MCF 10A (cell line): Measurements from ENCODE around the gene PLET1. TPM values are rescaled to one million over a fixed set of nuclear protein-coding genes. Genes with fewer than 3 reads are reported as not detected.

Experiments
- BruUV-seq: library from RNA; stranded (reverse); fragments of 400-500 nt; replicated peaks from 2 replicates; lab custom pipeline; 2021; lab: Mats Ljungman, UMichigan
- CTCF ChIA-PET: fragments of 300-600 bp; sonication (Branson Sonifier 250); formaldehyde crosslinking; extraction: SDS; loops from one replicate; lab custom pipeline; 2021; ENCODE audit warnings: antibody characterized with exemption, inconsistent platforms; lab: Yijun Ruan, JAX
- POLR2A ChIA-PET: fragments of 300-600, 350-650 bp; sonication (Branson Sonifier 250); formaldehyde crosslinking; extraction: SDS; loops from one replicate; lab custom pipeline; 2020; ENCODE audit warnings: antibody characterized with exemption, inconsistent platforms; lab: Yijun Ruan, JAX
- DNase-seq: peaks from one replicate; pipeline ENCODE4 v3.0.0-alpha.2; 2018; ENCODE audit not compliant: unreplicated experiment
- H3K27ac Mint-ChIP-seq: one replicate; pipeline ENCODE4 v1.8.0; 2022; ENCODE audit warnings: mild to moderate bottlenecking, low read depth, mixed read lengths; ENCODE audit not compliant: unreplicated experiment
- H3K27me3 Mint-ChIP-seq: one replicate; pipeline ENCODE4 v1.8.0; 2022; ENCODE audit warnings: mixed read lengths; ENCODE audit not compliant: insufficient read depth, unreplicated experiment
- H3K36me3 Mint-ChIP-seq: one replicate; pipeline ENCODE4 v1.8.0; 2022; ENCODE audit warnings: mild to moderate bottlenecking, moderate library complexity, mixed read lengths; ENCODE audit not compliant: insufficient read depth, unreplicated experiment
- H3K4me1 Mint-ChIP-seq: one replicate; pipeline ENCODE4 v1.8.0; 2022; ENCODE audit warnings: mixed read lengths; ENCODE audit not compliant: insufficient read depth, unreplicated experiment
- H3K4me3 Mint-ChIP-seq: one replicate; pipeline ENCODE4 v1.8.0; 2022; ENCODE audit warnings: mild to moderate bottlenecking, moderate library complexity, mixed read lengths; ENCODE audit not compliant: unreplicated experiment
- H3K9me3 Mint-ChIP-seq: one replicate; pipeline ENCODE4 v1.8.0; 2022; ENCODE audit warnings: mixed read lengths; ENCODE audit not compliant: unreplicated experiment
- CTCF ChIP-seq: fragments of 200-600 bp; IDR thresholded peaks from one replicate; pipeline ENCODE4 v1.8.0; 2022; ENCODE audit warnings: antibody characterized with exemption, mild to moderate bottlenecking; ENCODE audit not compliant: unreplicated experiment
- intact Hi-C: fragments of 100-400 bp; cut with micrococcal nuclease; formaldehyde crosslinking; loops from 2 replicates; pipeline ENCODE4 v1.14.1; 2022
- total RNA-seq: library from RNA; stranded (reverse); gene quantifications from 2 replicates; pipeline ENCODE4 v1.2.3, GENCODE V29; 2022

PLET1 gene
- total RNA-seq, 1 experiment from 2014 or later = not detected

- H3K36me3 Mint-ChIP-seq = peaks cover 38% of the 10 kb centered on the region
- intact Hi-C loops = no loop called here
- DNase-seq = no peak
- BruUV-seq = no TSS peak
- H3K4me1 Mint-ChIP-seq = no peaks in the 10 kb centered on the region
- ChIA-PET POLR2A (interaction anchor here (1.4 to 1.7 kb wide), 2 partner anchors 14 kb away, joined by 4 to 12 read pairs; partner anchors contain the start of gene PTS), CTCF (interaction anchor here (0.6 to 1.9 kb wide), 4 partner anchors 22 to 391 kb away, joined by 3 to 5 read pairs (median 4); no protein-coding TSS in a partner anchor)
- TF ChIP-seq CTCF = no peak
- no peaks in the 10 kb centered on the region for H3K27me3 Mint-ChIP-seq
- H3K9me3 Mint-ChIP-seq = no peaks in the 10 kb centered on the region
- no peak overlapping the region for H3K27ac Mint-ChIP-seq
- no peak overlapping the region for H3K4me3 Mint-ChIP-seq
Observed at GRCh38 chr11:112241486-112241885, 19.2 kb downstream of the PLET1 start.

GRCh38 chr11:112238041-112238440 lies 22.6 kb downstream of the PLET1 start:
- ChIA-PET POLR2A (no interaction called here), CTCF (interaction anchor here (0.6 kb wide), 2 partner anchors 15 to 913 kb away, joined by 3 to 4 read pairs; no protein-coding TSS in a partner anchor)
- H3K4me3 Mint-ChIP-seq = no peak overlapping the region
- BruUV-seq = no TSS peak
- H3K27ac Mint-ChIP-seq = no peak overlapping the region
- no peaks in the 10 kb centered on the region for H3K27me3 Mint-ChIP-seq
- DNase-seq = no peak
- intact Hi-C loops = no loop called here
- no peak for TF ChIP-seq CTCF
- H3K36me3 Mint-ChIP-seq = peaks cover 69% of the 10 kb centered on the region
- no peaks in the 10 kb centered on the region for H3K4me1 Mint-ChIP-seq
- H3K9me3 Mint-ChIP-seq = no peaks in the 10 kb centered on the region

GRCh38 chr11:112237451-112237850 lies 23.2 kb downstream of the PLET1 start:
- BruUV-seq = no TSS peak
- H3K4me3 Mint-ChIP-seq = no peak overlapping the region

More at GRCh38 chr11:112237451-112237850, 23.2 kb downstream of the PLET1 start:
- no peaks in the 10 kb centered on the region for H3K9me3 Mint-ChIP-seq
- peaks cover 69% of the 10 kb centered on the region for H3K36me3 Mint-ChIP-seq
- no peaks in the 10 kb centered on the region for H3K27me3 Mint-ChIP-seq
- no peak overlapping the region for H3K27ac Mint-ChIP-seq
- intact Hi-C loops = no loop called here
- no peak for TF ChIP-seq CTCF
- POLR2A ChIA-PET = no interaction called here
- no peaks in the 10 kb centered on the region for H3K4me1 Mint-ChIP-seq
- no peak for DNase-seq
- CTCF ChIA-PET = interaction anchor here (0.5 kb wide), 1 partner anchor 35 kb away, joined by 3 read pairs; no protein-coding TSS in a partner anchor
